ENCODE data around the gene CDHR4. TPM values are rescaled to one million over a fixed set of nuclear protein-coding genes. Genes with fewer than 3 reads are reported as not detected.

The CDHR4 gene
- total RNA-seq, 2 experiments from 2014 or later: 0.17 TPM; not detected in 1

DNA sequence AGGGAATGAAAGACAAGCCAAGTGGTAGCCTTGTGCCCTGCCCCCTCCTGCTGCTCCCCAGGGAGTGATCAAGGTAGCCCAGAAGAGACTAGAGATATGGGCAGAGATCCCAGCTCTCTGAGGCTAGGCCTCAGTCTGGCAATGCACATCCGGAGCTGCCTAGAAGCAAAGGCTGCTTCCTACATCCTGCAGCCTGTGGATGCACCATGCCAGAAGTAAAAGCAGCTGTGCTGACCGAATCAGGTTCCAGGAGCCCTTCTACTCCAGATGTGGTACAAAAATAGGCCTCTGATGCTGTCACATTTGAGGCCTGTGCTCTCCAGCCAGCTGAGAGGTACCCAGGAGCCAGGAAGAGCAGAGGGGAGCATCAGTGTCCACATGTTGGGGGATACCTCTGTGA lies 40.7 kb upstream of the CDHR4 start:
- Mint-ChIP-seq H3K27me3 (no peaks in the 10 kb centered on the region), H3K9me3 (no peaks in the 10 kb centered on the region), H3K36me3 (ENCODE audit: low read depth) (no peaks in the 10 kb centered on the region), H3K4me1 (ENCODE audit: low read depth) (no peaks in the 10 kb centered on the region), H3K27ac (no peak overlapping the region), H3K4me3 (no peak overlapping the region)
- no peaks in the 10 kb centered on the region for H3K9me3 ChIP-seq (ENCODE audit: control insufficient read depth in 1 of 2, insufficient read depth in 1 of 2, low read length in 2 of 2)
- CTCF ChIA-PET: interaction anchor here (0.8 to 4.2 kb wide), 2 partner anchors 37 to 41 kb away, joined by 3 to 103 read pairs; partner anchors contain the start of genes CDHR4 and INKA1
- no peaks in the 10 kb centered on the region for H3K27me3 ChIP-seq (ENCODE audit: control insufficient read depth in 1 of 2, insufficient read depth in 2 of 2, low read length in 2 of 2)
- H3K4me1 ChIP-seq (ENCODE audit: insufficient read depth, low read length): peaks cover 3% of the 10 kb centered on the region
- H3K4me3 ChIP-seq (ENCODE audit: low read length): no peak overlapping the region
- DNase-seq (no peak), ATAC-seq (ENCODE audit: poor library complexity) (no peak)
- TF ChIP-seq, protein P1, sequence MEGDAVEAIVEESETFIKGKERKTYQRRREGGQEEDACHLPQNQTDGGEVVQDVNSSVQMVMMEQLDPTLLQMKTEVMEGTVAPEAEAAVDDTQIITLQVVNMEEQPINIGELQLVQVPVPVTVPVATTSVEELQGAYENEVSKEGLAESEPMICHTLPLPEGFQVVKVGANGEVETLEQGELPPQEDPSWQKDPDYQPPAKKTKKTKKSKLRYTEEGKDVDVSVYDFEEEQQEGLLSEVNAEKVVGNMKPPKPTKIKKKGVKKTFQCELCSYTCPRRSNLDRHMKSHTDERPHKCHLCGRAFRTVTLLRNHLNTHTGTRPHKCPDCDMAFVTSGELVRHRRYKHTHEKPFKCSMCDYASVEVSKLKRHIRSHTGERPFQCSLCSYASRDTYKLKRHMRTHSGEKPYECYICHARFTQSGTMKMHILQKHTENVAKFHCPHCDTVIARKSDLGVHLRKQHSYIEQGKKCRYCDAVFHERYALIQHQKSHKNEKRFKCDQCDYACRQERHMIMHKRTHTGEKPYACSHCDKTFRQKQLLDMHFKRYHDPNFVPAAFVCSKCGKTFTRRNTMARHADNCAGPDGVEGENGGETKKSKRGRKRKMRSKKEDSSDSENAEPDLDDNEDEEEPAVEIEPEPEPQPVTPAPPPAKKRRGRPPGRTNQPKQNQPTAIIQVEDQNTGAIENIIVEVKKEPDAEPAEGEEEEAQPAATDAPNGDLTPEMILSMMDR (IDR thresholded peaks at IDR 0.05): no peak
- H3K27ac ChIP-seq (ENCODE audit: low read depth in 1 of 2, low read length in 2 of 2): no peak overlapping the region
- intact Hi-C loops (cut with DNase I, micrococcal nuclease): loop anchor here in 1 of 2 experiments (5.0 kb wide), 1 partner anchor 67 kb away; no protein-coding TSS in a partner anchor
- no peaks in the 10 kb centered on the region for H3K36me3 ChIP-seq (ENCODE audit: insufficient read depth, low read length)
- POLR2A ChIA-PET: interaction anchor here (2.8 kb wide), 1 partner anchor 37 kb away, joined by 11 read pairs; the partner anchor contains the start of gene INKA1

- H3K9me3 Mint-ChIP-seq: no peaks in the 10 kb centered on the region
- no peaks in the 10 kb centered on the region for H3K27me3 ChIP-seq (ENCODE audit: control insufficient read depth in 1 of 2, insufficient read depth in 2 of 2, low read length in 2 of 2)
- H3K4me1 Mint-ChIP-seq (ENCODE audit: low read depth): no peaks in the 10 kb centered on the region
- no peak overlapping the region for H3K27ac ChIP-seq (ENCODE audit: low read depth in 1 of 2, low read length in 2 of 2)
- no peak overlapping the region for H3K27ac Mint-ChIP-seq
- TF ChIP-seq, protein P1 (IDR thresholded peaks at IDR 0.05): peak; percentile 84
- ATAC-seq (ENCODE audit: poor library complexity): peak; percentile 99
- H3K9me3 ChIP-seq (ENCODE audit: control insufficient read depth in 1 of 2, insufficient read depth in 1 of 2, low read length in 2 of 2): no peaks in the 10 kb centered on the region
- peak; percentile 73 to 91 (median 79) for DNase-seq
- intact Hi-C loops (cut with DNase I, micrococcal nuclease): loop anchor here (1.0 to 2.0 kb wide), 4 partner anchors 37 to 300 kb away; no protein-coding TSS in a partner anchor
- no peaks in the 10 kb centered on the region for H3K36me3 ChIP-seq (ENCODE audit: insufficient read depth, low read length)
- H3K4me1 ChIP-seq (ENCODE audit: insufficient read depth, low read length): peaks cover 3% of the 10 kb centered on the region
- H3K4me3 ChIP-seq (ENCODE audit: low read length): no peak overlapping the region
- ChIA-PET POLR2A (interaction anchor here (0.7 to 2.3 kb wide), 4 partner anchors 34 to 299 kb away, joined by 3 to 62 read pairs (median 5); partner anchors contain the start of genes INKA1 and MON1A), CTCF (interaction anchor here (0.5 to 4.2 kb wide), 24 partner anchors 11 to 300 kb away, joined by 3 to 103 read pairs (median 4); partner anchors contain the start of genes AMIGO3, CDHR4, INKA1 and RBM6)
- no peaks in the 10 kb centered on the region for H3K27me3 Mint-ChIP-seq
- H3K36me3 Mint-ChIP-seq (ENCODE audit: low read depth): no peaks in the 10 kb centered on the region
- H3K4me3 Mint-ChIP-seq: no peak overlapping the region
Measured at GRCh38 chr3:49839193-49839809, 39.6 kb upstream of the CDHR4 start.

GRCh38 chr3:49831341-49831740 lies 31.7 kb upstream of the CDHR4 start:
- Mint-ChIP-seq H3K9me3 (no peaks in the 10 kb centered on the region), H3K4me1 (ENCODE audit: low read depth) (no peaks in the 10 kb centered on the region), H3K27ac (no peak overlapping the region), H3K4me3 (no peak overlapping the region), H3K27me3 (no peaks in the 10 kb centered on the region), H3K36me3 (ENCODE audit: low read depth) (no peaks in the 10 kb centered on the region)
- DNase-seq: no peak
- ChIA-PET CTCF (no interaction called here), POLR2A (no interaction called here)
- TF ChIP-seq, protein P1 (IDR thresholded peaks at IDR 0.05): no peak
- H3K4me3 ChIP-seq (ENCODE audit: low read length): no peak overlapping the region
- intact Hi-C loops (cut with DNase I, micrococcal nuclease): loop anchor here in 1 of 2 experiments (1.0 kb wide), 1 partner anchor 17 kb away; no protein-coding TSS in a partner anchor
- H3K9me3 ChIP-seq (ENCODE audit: control insufficient read depth in 1 of 2, insufficient read depth in 1 of 2, low read length in 2 of 2): no peaks in the 10 kb centered on the region
- no peaks in the 10 kb centered on the region for H3K27me3 ChIP-seq (ENCODE audit: control insufficient read depth in 1 of 2, insufficient read depth in 2 of 2, low read length in 2 of 2)
- peaks cover 7% of the 10 kb centered on the region for H3K36me3 ChIP-seq (ENCODE audit: insufficient read depth, low read length)
- no peak overlapping the region for H3K27ac ChIP-seq (ENCODE audit: low read depth in 1 of 2, low read length in 2 of 2)
- no peak for ATAC-seq (ENCODE audit: poor library complexity)
- no peaks in the 10 kb centered on the region for H3K4me1 ChIP-seq (ENCODE audit: insufficient read depth, low read length)
